ENCODE data around the gene RPS17.

The RPS17 gene

DNA sequence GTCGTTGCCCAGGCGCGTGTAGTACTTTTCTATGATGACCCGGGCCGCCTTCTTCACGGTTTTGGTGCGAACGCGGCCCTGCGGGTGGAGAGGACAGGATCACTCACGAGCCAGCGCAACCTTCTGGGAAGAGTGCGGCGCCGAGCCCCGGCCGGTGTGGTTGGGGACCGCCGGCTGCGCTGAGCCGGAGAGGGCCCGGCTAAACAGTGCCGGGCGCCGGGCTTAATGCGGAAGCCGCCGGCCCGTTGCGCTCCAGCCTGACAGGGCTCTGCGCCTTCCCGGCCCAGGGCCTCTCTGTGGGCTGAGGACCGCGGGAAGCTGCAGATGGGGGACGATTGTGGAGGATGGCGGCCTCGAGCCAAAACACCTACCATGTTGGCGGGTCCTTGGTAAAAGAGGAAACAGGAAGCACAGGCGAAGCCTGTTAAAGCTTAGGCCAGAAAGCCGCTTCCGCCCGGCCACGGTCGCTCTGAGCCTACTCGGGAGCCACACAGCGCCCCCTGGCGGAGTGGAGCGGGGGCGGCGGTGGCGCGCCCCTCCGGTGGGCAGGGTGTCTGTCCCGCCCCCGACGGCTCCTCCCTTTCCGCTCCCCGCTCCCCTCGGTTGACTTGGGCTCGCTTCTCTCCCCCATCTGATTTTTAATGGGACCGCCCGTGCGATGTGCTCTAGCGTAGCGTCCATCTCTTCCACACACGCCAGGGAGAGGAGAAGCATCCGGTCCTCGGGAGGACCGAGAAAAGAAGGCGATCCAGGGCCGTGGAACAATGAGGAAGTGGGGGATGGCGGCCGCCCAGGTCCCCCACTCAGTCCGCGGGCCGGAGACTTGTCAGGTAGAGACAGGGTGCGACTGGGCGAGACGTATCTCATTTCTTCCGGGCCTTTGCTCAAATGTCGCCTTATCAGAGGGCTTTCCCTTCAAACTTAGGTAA, at the start of gene RPS17:
TSS of gene RPS17 (minus strand) at position 403 of the 929 bp plus-strand sequence. CDS start at position 374, 29 bp downstream.
- no peak for DNase-seq

DNA sequence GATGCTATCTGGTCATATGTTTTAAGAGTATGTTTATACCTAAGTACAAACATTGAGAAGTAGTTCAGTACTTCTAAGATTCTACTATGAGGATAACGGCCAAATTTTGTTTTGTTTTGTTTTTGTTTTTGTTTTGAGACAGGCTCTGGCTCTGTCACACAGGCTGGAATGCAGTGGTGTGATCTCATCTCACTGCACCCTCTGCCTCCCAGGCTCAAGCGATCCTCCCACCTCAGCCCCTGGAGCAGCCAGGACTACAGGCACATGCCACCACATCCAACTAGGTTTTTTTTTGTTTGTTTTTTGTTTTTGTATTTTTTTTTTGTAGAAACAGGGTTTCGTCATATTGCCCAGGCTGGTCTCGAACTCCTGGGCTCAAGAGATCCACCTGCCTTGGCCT, 47.5 kb upstream of the RPS17 start:
- DNase-seq = no peak

- DNase-seq = no peak
Measured at GRCh38 chr15:82585072-82585471, 44.8 kb upstream of the RPS17 start.

- DNase-seq = no peak
Measured at GRCh38 chr15:82580713-82581112, 40.5 kb upstream of the RPS17 start.

GRCh38 chr15:82575335-82575734, 35.1 kb upstream of the RPS17 start:
- no peak for DNase-seq

DNA sequence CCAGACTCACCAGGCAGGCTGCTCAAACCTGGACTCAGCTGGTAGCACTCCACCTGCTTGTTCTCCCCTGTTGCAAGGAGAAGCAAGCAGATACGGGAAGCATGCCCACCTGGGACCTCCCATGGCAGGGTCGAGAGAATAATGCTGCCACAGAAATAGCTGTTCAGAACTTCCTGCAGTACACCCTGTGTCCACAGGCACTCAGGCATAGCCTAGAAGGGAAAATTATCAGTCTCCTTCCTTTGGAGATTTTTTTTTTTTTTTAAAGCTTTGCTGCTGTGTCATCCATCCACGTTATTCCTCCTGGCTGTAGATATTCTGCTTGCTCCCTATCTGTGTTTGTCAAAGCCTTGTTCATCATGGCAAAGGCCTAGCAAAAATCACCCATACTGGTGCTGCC, 32.7 kb upstream of the RPS17 start:
- no peak for DNase-seq

- DNase-seq = no peak
Measured at GRCh38 chr15:82572311-82572710, 32.1 kb upstream of the RPS17 start.

DNA sequence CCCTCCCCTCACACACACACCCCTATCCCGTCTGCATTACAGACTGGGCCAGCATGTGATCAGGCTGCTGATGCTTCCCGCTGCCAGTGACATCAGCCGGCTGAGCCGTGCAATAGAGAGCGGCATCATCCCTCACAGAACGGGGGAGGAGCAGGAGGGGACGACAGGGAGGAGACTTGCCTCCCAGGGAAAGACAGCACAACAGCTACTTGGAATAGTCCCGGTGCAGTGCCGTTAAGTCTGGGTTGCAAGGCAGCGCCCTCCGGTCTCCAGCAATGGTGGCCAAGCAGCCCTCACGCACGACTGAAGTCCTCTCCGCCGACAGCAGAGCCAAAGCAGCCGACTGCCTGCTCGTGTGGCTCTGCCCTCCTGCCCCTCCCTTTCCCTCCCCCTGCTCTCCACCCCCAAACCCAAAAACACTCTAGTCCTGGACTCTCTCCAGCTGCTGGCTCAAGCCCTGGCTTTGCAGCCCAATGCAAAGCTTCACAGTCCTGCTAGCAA, 31.5 kb upstream of the RPS17 start:
- no peak for DNase-seq

- DNase-seq = no peak
Measured at GRCh38 chr15:82570721-82571508, 30.7 kb upstream of the RPS17 start.

DNA sequence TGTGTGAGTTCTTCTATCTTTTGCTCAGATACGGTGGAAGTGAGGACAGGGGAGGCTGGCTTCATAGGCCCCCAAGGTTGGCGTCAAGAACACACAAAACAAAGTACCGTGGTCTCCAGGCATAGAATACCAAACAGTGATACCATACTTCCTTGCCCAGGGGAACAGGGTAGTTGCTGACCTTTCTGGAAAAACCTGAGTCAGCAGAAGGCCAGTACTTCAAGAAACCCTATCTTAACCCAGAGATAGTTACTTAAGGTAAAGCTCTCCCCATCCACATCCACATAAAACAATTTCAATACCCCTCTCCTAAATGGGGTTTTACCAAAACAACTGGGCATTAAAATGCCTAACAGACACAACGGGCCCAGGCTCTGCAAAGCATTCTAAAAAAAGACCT, 29.6 kb upstream of the RPS17 start:
- DNase-seq = no peak

DNA sequence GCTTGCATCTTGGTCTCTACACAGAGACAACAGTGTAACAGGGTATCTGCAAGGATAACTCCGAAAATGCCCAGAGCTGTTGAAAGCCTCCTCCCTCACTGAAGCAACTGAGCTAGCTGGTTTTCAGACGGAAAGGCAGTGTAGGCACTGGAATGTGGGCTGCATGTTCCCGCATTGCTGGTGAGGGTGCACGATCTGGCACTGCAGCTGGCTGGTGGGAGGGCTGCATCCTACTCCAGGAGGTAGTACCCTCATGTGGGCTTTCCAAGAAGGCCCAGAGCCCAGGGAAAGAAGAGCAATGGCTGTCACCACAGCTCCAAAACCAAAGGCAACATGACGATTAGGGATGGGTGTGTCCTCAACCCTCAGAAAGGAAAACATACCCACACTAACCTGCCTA, 28.7 kb upstream of the RPS17 start:
- DNase-seq = no peak

GRCh38 chr15:82567661-82568060, 27.4 kb upstream of the RPS17 start:
- DNase-seq = no peak

DNA sequence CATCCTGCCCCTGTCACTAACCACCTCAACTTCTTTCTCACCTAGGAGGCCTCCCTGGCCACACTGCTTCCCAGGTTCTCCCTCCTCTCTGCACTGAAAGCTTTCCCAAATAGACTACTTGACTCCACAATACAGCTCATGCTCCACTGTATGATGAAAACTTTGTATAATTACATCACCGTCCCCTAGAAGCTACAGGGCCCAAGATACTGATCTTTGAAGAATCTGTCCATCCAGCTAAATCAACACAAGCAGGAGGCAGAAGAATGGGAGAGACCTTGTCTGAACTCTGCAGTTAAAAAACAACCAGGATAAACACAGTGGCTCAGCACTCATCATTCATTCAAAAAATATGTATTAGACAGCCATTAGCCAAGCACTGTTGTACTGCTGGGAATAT, 26.4 kb upstream of the RPS17 start:
- DNase-seq = no peak

- DNase-seq = no peak
Measured at GRCh38 chr15:82558502-82558901, 18.2 kb upstream of the RPS17 start.

- DNase-seq = no peak
Measured at GRCh38 chr15:82556315-82557035, 16.2 kb upstream of the RPS17 start.

DNA sequence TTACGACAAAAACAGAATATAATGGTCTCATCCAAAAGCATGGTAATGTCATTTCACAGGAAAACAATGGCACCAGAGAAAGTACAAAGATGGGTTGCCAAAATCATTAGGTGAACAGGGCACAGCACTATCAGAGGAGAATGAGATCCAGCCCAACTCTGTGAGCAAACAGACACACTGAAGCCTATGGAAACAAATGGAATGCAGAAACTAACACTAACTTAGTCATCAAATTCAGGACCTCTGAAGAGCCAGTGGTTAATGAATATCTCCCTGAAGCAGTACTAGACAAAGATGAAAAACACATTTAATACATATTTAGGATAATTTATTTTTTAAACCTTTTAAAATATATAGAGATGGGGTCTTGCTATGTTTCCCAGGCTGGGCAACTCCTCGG, 14.6 kb upstream of the RPS17 start:
- no peak for DNase-seq

GRCh38 chr15:82554351-82554750, 14.1 kb upstream of the RPS17 start:
- DNase-seq = no peak

DNA sequence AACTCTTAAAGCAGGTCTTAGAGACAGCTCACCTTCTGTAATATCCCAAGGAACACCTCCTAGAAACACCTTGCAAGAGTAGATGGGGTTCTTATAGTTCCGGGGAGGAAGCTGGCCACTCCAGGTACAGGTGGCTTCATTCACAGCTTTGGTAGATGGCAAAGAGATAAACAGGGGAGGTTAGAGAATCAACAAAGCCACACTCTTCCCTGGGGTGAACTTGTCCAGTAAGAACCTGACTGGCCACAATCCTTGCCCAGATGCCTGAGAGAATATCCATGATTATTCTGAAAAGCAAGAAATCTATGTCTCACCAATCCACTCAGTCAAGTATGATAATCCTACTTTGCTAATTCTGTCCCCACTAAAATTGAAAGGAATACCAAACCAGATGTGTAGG, 13.6 kb upstream of the RPS17 start:
- DNase-seq = no peak

DNA sequence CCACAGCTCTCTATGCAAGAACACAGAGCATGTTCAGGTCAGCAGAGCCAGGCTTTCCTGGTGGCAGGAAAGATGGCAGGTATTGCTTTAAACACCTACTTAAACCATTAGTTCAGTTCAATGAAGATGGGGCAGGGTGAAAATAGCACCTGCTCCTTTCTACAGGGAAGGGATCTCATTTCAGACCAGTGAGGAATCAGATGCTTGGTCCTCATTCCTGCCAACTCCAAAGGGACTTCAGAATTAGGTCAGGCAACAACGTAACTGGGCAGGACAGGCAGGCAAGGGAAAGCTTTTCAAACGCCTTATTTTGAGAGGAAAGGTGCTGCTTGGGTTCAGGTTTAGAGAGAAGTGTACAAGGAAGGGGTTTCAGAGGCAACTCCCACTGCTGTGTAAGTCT, 12.6 kb upstream of the RPS17 start:
- no peak for DNase-seq

- DNase-seq = no peak
Measured at GRCh38 chr15:82551646-82552247, 11.5 kb upstream of the RPS17 start.

- no peak for DNase-seq
Measured at GRCh38 chr15:82549199-82549665, 9.0 kb upstream of the RPS17 start.

DNA sequence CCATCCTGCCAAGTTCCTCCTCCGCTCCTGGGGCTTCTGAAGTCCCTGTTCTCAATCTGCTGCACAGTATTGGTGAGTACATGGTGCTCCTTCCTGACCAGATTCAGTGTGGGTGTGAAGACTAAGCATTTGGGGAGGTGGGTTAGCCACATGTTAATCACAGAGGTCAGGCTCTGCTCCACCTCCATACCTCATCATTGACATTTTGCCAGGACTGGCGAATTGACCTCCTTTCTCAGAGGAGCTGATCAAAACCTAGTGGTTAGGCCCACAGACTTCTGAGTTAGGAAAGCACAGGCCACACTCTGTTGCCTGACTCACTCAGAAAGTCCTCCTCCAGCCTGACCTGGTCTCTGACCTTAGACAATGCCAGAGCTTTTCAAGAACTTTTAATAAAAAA, 8.4 kb upstream of the RPS17 start:
- no peak for DNase-seq

- DNase-seq = no peak
Measured at GRCh38 chr15:82545478-82545877, 5.2 kb upstream of the RPS17 start.
